PC-3 (cell line): ENCODE data around the gene DEFB131A.
"Not testable (repeated sequence)": the region's sequence is repeated elsewhere in the genome, so short reads cannot be mapped to it uniquely, and the experiment has no call there.

Experiments
- EZH2 ChIP-seq: fragments of 300-600 bp; sonication (generic); IDR thresholded peaks from one replicate; pipeline ENCODE4 v1.6.1; 2017; ENCODE audit warnings: antibody characterized with exemption, mild to moderate bottlenecking, low read length; ENCODE audit not compliant: unreplicated experiment
- EZH2phosphoT487 ChIP-seq: fragments of 300-600 bp; sonication (generic); IDR thresholded peaks from 2 replicates; pipeline ENCODE4 v1.6.1; 2018; ENCODE audit warnings: mild to moderate bottlenecking, antibody characterized with exemption, low read length, borderline replicate concordance
- TF ChIP-seq, protein P1 (sequence below): fragments of 300-600 bp; sonication (generic); conservative IDR thresholded peaks from 2 replicates; pipeline ENCODE4 v1.5.1; 2017; ENCODE audit warnings: antibody characterized with exemption, low read depth, mild to moderate bottlenecking, low read length

DNA sequence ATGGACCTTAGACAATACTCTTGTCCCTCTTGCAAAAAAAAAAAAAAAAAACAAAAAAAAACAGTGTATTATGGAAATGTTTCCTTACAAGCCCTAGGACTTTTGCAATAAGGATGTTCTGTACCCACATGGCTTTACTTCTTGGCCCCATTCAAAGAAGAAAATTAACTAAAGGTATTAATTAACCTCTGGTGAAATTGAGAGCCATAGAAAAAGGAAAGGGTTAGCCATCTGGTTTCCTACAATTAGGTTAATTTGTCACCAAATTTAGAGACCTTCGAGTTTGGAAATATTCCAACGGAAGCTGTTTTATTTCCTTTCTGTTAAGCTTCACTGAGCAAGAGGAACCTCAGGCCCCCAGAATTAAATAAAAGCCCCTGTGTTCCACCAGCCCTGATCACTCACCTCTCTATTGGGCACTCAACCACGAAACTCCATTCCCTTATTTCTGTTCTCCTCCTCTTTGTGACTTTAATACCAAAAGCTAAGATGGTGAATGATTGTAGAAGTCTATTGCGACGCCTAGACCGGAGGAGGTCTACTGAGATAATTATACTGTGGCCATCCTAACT lies 22.2 kb upstream of the DEFB131A start:
- TF ChIP-seq, protein P1, sequence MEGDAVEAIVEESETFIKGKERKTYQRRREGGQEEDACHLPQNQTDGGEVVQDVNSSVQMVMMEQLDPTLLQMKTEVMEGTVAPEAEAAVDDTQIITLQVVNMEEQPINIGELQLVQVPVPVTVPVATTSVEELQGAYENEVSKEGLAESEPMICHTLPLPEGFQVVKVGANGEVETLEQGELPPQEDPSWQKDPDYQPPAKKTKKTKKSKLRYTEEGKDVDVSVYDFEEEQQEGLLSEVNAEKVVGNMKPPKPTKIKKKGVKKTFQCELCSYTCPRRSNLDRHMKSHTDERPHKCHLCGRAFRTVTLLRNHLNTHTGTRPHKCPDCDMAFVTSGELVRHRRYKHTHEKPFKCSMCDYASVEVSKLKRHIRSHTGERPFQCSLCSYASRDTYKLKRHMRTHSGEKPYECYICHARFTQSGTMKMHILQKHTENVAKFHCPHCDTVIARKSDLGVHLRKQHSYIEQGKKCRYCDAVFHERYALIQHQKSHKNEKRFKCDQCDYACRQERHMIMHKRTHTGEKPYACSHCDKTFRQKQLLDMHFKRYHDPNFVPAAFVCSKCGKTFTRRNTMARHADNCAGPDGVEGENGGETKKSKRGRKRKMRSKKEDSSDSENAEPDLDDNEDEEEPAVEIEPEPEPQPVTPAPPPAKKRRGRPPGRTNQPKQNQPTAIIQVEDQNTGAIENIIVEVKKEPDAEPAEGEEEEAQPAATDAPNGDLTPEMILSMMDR = not testable (repeated sequence)
- not testable (repeated sequence) for TF ChIP-seq EZH2, EZH2phosphoT487
